H1 (cell line): ENCODE data around the gene PDLIM3.

ENCODE experiments used
- CHD2 ChIP-seq: IDR thresholded peaks from 2 replicates; pipeline ENCODE4 v1.6.1; 2012; ENCODE audit warnings: low read length, improper control_type of control experiment
- CTCF ChIP-seq, 3 experiments: IDR thresholded peaks; 1 replicate in 2 of 3; 2 replicates in 1 of 3; pipeline versions ENCODE4 v1.5.1 to v1.6.1; 2011; ENCODE audit warnings: low read length in 3 of 3, mild to moderate bottlenecking in 3 of 3, inconsistent platforms in 2 of 3, low read depth in 1 of 3, moderate library complexity in 1 of 3; ENCODE audit not compliant: insufficient read depth in 1 of 3; ENCODE audit errors: control extremely low read depth in 1 of 3
- HDAC2 ChIP-seq, 2 experiments: fragments of 300-600 bp in 1 of 2; sonication (generic) in 1 of 2; IDR thresholded peaks; 2 replicates each; pipeline ENCODE4 v1.6.1; 2011 to 2012; ENCODE audit warnings: low read depth in 2 of 2, low read length in 2 of 2, mild to moderate bottlenecking in 2 of 2, moderate library complexity in 2 of 2, borderline replicate concordance in 1 of 2, inconsistent platforms in 1 of 2
- JUN ChIP-seq: IDR thresholded peaks from 2 replicates; pipeline ENCODE4 v1.6.1; 2011; ENCODE audit warnings: low read depth, mild to moderate bottlenecking, improper control_type of control experiment, low read length
- JUND ChIP-seq: IDR thresholded peaks from 2 replicates; pipeline ENCODE4 v1.6.1; 2011; ENCODE audit warnings: mild to moderate bottlenecking, improper control_type of control experiment, low read length
- MAX ChIP-seq: IDR thresholded peaks from 2 replicates; pipeline ENCODE4 v1.6.1; 2012; ENCODE audit warnings: inconsistent platforms
- NANOG ChIP-seq: IDR thresholded peaks from 2 replicates; pipeline ENCODE4 v1.6.1; 2011; ENCODE audit warnings: low read length, low read depth, mild to moderate bottlenecking, inconsistent platforms; ENCODE audit not compliant: insufficient read depth, poor library complexity, severe bottlenecking
- POLR2A ChIP-seq, 2 experiments: IDR thresholded peaks; 1 replicate in 1 of 2; 2 replicates in 1 of 2; pipeline ENCODE4 v1.6.1; 2011; ENCODE audit warnings: low read depth in 2 of 2, low read length in 2 of 2, mild to moderate bottlenecking in 2 of 2; ENCODE audit errors: control extremely low read depth in 1 of 2
- RFX5 ChIP-seq: IDR thresholded peaks from 2 replicates; pipeline ENCODE4 v1.6.1; 2011; ENCODE audit warnings: low read depth, low read length, improper control_type of control experiment, borderline replicate concordance
- TCF12 ChIP-seq: IDR thresholded peaks from 2 replicates; pipeline ENCODE4 v1.6.1; 2011; ENCODE audit warnings: low read depth, mild to moderate bottlenecking, low read length
- YY1 ChIP-seq: IDR thresholded peaks from 2 replicates; pipeline ENCODE4 v1.6.1; 2011; ENCODE audit warnings: low read depth, mild to moderate bottlenecking, low read length
- ZNF274 ChIP-seq: IDR thresholded peaks from 2 replicates; pipeline ENCODE4 v1.7.0; 2012; ENCODE audit warnings: low read length, borderline replicate concordance; ENCODE audit errors: extremely low read depth

- TF ChIP-seq ZNF274 (no peak), CTCF (IDR thresholded peaks at IDR 0.05; ENCODE audit: control extremely low read depth in 1 of 3, insufficient read depth in 1 of 3, low read depth in 1 of 3, low read length in 3 of 3) (no peak), POLR2A (IDR thresholded peaks at IDR 0.05; ENCODE audit: control extremely low read depth in 1 of 2, low read depth in 2 of 2, low read length in 2 of 2) (no peak), JUND (no peak), MAX (no peak), HDAC2 (IDR thresholded peaks at IDR 0.05; ENCODE audit: borderline replicate concordance in 1 of 2, low read depth in 2 of 2, low read length in 2 of 2) (no peak), JUN (no peak), RFX5 (no peak), YY1 (no peak), NANOG (no peak), CHD2 (no peak), TCF12 (no peak)
Measured at GRCh38 chr4:185513489-185514181, 21.7 kb downstream of the PDLIM3 start.
